B cell (primary cell): ENCODE results near the gene PPFIA4. TPM values are rescaled to one million over a fixed set of nuclear protein-coding genes. Genes with fewer than 3 reads are reported as not detected.

Experiments
- ATAC-seq: fragments of 200-7000 bp; cut with Tn5 transposase; one replicate; pipeline ENCODE4 v1.10.0; 2021; ENCODE audit warnings: low read depth, mild to moderate bottlenecking, moderate number of reproducible peaks, moderate library complexity
- CTCF ChIA-PET: fragments of 350-600 bp; sonication (Branson Sonifier 250); formaldehyde crosslinking; loops from one replicate; lab custom pipeline; 2021; ENCODE audit warnings: antibody characterized with exemption, inconsistent platforms; lab: Charles Lee
- POLR2A ChIA-PET: fragments of 350-600 bp; sonication (Branson Sonifier 250); formaldehyde crosslinking; loops from one replicate; lab custom pipeline; 2021; ENCODE audit warnings: antibody characterized with exemption; lab: Charles Lee
- DNase-seq: peaks from one replicate; pipeline ENCODE4 v3.0.0; 2013
- H2AFZ ChIP-seq: 2 replicates; pipeline ENCODE4 v1.6.1; 2012; ENCODE audit warnings: mild to moderate bottlenecking, low read depth, low read length; ENCODE audit not compliant: insufficient read depth, poor library complexity, severe bottlenecking
- H3K27ac ChIP-seq, 2 donors: 1 replicate in 1 of 2; 2 replicates in 1 of 2; pipeline ENCODE4 v1.5.1; 2012 to 2013; ENCODE audit warnings: low read length in 2 of 2, mild to moderate bottlenecking in 2 of 2, moderate library complexity in 1 of 2
- H3K27me3 ChIP-seq, 4 experiments: fragments of 200-600 bp in 1 of 4; sonication (generic) in 1 of 4; replicated peaks in 1 of 4; 1 replicate in 2 of 4; 2 replicates in 2 of 4; pipeline versions ENCODE4 v1.6.1 to v1.7.0; 2013 to 2016; ENCODE audit warnings: low read length in 3 of 4, mild to moderate bottlenecking in 2 of 4, mixed read lengths in 1 of 4, moderate library complexity in 1 of 4; ENCODE audit not compliant: insufficient read depth in 4 of 4, control insufficient read depth in 3 of 4; ENCODE audit errors: control extremely low read depth in 1 of 4
- H3K36me3 ChIP-seq, 2 experiments: replicated peaks in 1 of 2; 1 replicate in 1 of 2; 2 replicates in 1 of 2; pipeline versions ENCODE4 v1.6.1 to v1.7.1; 2013; ENCODE audit warnings: low read length in 1 of 2; ENCODE audit not compliant: insufficient read depth in 2 of 2, control insufficient read depth in 1 of 2; ENCODE audit errors: control extremely low read depth in 1 of 2, extremely low read depth in 1 of 2
- H3K4me1 ChIP-seq, 2 donors: fragments of 200-600 bp in 1 of 2; sonication (generic) in 1 of 2; 1 replicate in 1 of 2; 2 replicates in 1 of 2; pipeline versions ENCODE4 v1.5.1 to v1.6.1; 2013 to 2017; ENCODE audit warnings: low read length in 2 of 2; ENCODE audit not compliant: control insufficient read depth in 2 of 2, insufficient read depth in 2 of 2
- H3K4me2 ChIP-seq: replicated peaks from 2 replicates; pipeline ENCODE3; 2012; ENCODE audit warnings: mild to moderate bottlenecking, low read depth, low read length; ENCODE audit not compliant: poor library complexity, severe bottlenecking
- H3K4me3 ChIP-seq, 5 experiments: fragments of 200-600 bp in 1 of 5; sonication (generic) in 1 of 5; 1 replicate in 3 of 5; 2 replicates in 2 of 5; pipeline versions ENCODE4 v1.5.1 to v1.7.0; 2011 to 2016; ENCODE audit warnings: low read length in 4 of 5, mild to moderate bottlenecking in 4 of 5, low read depth in 2 of 5, control low read depth in 1 of 5, moderate library complexity in 1 of 5; ENCODE audit not compliant: insufficient read depth in 1 of 5; ENCODE audit errors: control extremely low read depth in 1 of 5, extremely low read depth in 1 of 5
- H3K79me2 ChIP-seq: fragments of 200-600 bp; sonication (generic); one replicate; pipeline ENCODE4 v1.6.0; 2016; ENCODE audit warnings: low read length; ENCODE audit not compliant: control insufficient read depth, insufficient read depth
- H3K9ac ChIP-seq: fragments of 200-600 bp; sonication (generic); 2 replicates; pipeline ENCODE4 v1.6.1; 2017; ENCODE audit warnings: mild to moderate bottlenecking, low read length, moderate library complexity
- H3K9me3 ChIP-seq, 3 donors: one replicate each; pipeline versions ENCODE4 v1.6.1 to v1.7.1; 2013; ENCODE audit warnings: low read length in 2 of 3; ENCODE audit not compliant: control insufficient read depth in 2 of 3, insufficient read depth in 1 of 3; ENCODE audit errors: control extremely low read depth in 1 of 3
- H4K20me1 ChIP-seq: 2 replicates; pipeline ENCODE4 v1.6.0; 2012; ENCODE audit warnings: mild to moderate bottlenecking, low read length; ENCODE audit not compliant: insufficient read depth, control insufficient read depth, poor library complexity, severe bottlenecking
- H3K27ac Mint-ChIP-seq: one replicate; pipeline ENCODE4 v1.8.0; 2021; ENCODE audit warnings: mixed read lengths
- H3K27me3 Mint-ChIP-seq: one replicate; pipeline ENCODE4 v1.8.0; 2021; ENCODE audit warnings: mixed read lengths
- H3K4me1 Mint-ChIP-seq: one replicate; pipeline ENCODE4 v1.8.0; 2021; ENCODE audit warnings: mixed read lengths
- H3K4me3 Mint-ChIP-seq: one replicate; pipeline ENCODE4 v1.8.0; 2021; ENCODE audit warnings: mixed read lengths
- H3K9me3 Mint-ChIP-seq: one replicate; pipeline ENCODE4 v1.8.0; 2022; ENCODE audit warnings: mixed read lengths; ENCODE audit not compliant: insufficient read depth
- CTCF ChIP-seq: fragments of 200-600 bp; IDR thresholded peaks from one replicate; pipeline ENCODE4 v1.8.0; 2022; ENCODE audit warnings: antibody characterized with exemption, mild to moderate bottlenecking
- EZH2 ChIP-seq: IDR thresholded peaks from 2 replicates; pipeline ENCODE4 v1.6.1; 2012; ENCODE audit warnings: borderline replicate concordance, low read depth, mild to moderate bottlenecking, moderate library complexity, low read length; ENCODE audit not compliant: insufficient read depth, poor library complexity, severe bottlenecking
- WGBS: methylation state at CpG from one replicate; pipeline ENCODE4 v1.1.5; 2013; ENCODE audit warnings: missing lambda C conversion rate; ENCODE audit not compliant: insufficient coverage; 5-methylcytosine and 5-hydroxymethylcytosine counted together
- intact Hi-C: fragments of 100-400 bp; cut with micrococcal nuclease; formaldehyde crosslinking; loops from one replicate; pipeline ENCODE4 v1.10.0; 2022
- polyA plus RNA-seq: library from polyadenylated mRNA; depleted of rRNA; stranded (reverse); fragments of >200 nt; gene quantifications from 2 replicates; pipeline ENCODE4 v1.2.3, GENCODE V29; 2012
- total RNA-seq, 2 donors: library from RNA; stranded (reverse); fragments of 120-200 nt in 1 of 2; gene quantifications; 1 replicate in 1 of 2; 2 replicates in 1 of 2; pipeline versions ENCODE4 v1.2.3 to v1.2.4, GENCODE V29; 2013 to 2022

The PPFIA4 gene
- total and polyA plus RNA-seq, 2 donors (not counting 1 experiment from before 2014, with no cell fraction given): 0.09 to 0.62 TPM

GRCh38 chr1:203089651-203090045 is 63.4 kb downstream of the PPFIA4 start:
- Mint-ChIP-seq H3K4me3 (no peak overlapping the region), H3K27ac (no peak overlapping the region), H3K27me3 (peaks cover 35% of the 10 kb centered on the region), H3K9me3 (peaks cover 4% of the 10 kb centered on the region), H3K4me1 (no peaks in the 10 kb centered on the region)
- intact Hi-C loops: no loop called here
- 84% methylated on average over 7 of the region's 7 CpGs for WGBS
- Histone ChIP-seq H3K9me3 (peaks cover 0 to 8% (median 5%) of the 10 kb centered on the region in 3 donors), H3K79me2 (no peaks in the 10 kb centered on the region), H2AFZ (no peak overlapping the region), H3K9ac (no peak overlapping the region), H3K4me1 (no peaks in the 10 kb centered on the region), H3K4me3 (no peak overlapping the region), H4K20me1 (no peaks in the 10 kb centered on the region), H3K36me3 (no peaks in the 10 kb centered on the region), H3K27ac (no peak overlapping the region), H3K27me3 (peaks cover 0 to 3% (median 1%) of the 10 kb centered on the region in 4 experiments), H3K4me2 (no peak overlapping the region)
- ATAC-seq (no peak), DNase-seq (no peak)
- TF ChIP-seq EZH2 (no peak), CTCF (no peak)
- ChIA-PET POLR2A (no interaction called here), CTCF (no interaction called here)

GRCh38 chr1:203090421-203091198 is 64.3 kb downstream of the PPFIA4 start:
- CTCF ChIA-PET: interaction anchor here (0.7 kb wide), 1 partner anchor 1661 kb away, joined by 5 read pairs; no protein-coding TSS in a partner anchor
- intact Hi-C loops: no loop called here
- H4K20me1 ChIP-seq: no peaks in the 10 kb centered on the region
- peaks cover 35% of the 10 kb centered on the region for H3K27me3 Mint-ChIP-seq
- ATAC-seq: no peak
- POLR2A ChIA-PET: no interaction called here
- H3K79me2 ChIP-seq: no peaks in the 10 kb centered on the region
- DNase-seq: no peak
- no peak overlapping the region for H3K27ac Mint-ChIP-seq
- H3K27ac ChIP-seq: no peak overlapping the region
- no peaks in the 10 kb centered on the region for H3K36me3 ChIP-seq
- H3K9ac ChIP-seq: no peak overlapping the region
- H3K4me1 ChIP-seq: no peaks in the 10 kb centered on the region
- H2AFZ ChIP-seq: no peak overlapping the region
- H3K9me3 ChIP-seq: peaks cover 6 to 13% (median 8%) of the 10 kb centered on the region in 3 donors
- peaks cover 13% of the 10 kb centered on the region for H3K9me3 Mint-ChIP-seq
- no peak overlapping the region for H3K4me3 ChIP-seq
- H3K4me1 Mint-ChIP-seq: no peaks in the 10 kb centered on the region
- peaks cover 0 to 3% (median 1%) of the 10 kb centered on the region in 4 experiments for H3K27me3 ChIP-seq
- H3K4me2 ChIP-seq: no peak overlapping the region
- WGBS: 77% methylated on average over 6 of the region's 6 CpGs
- no peak for TF ChIP-seq EZH2
- TF ChIP-seq CTCF: no peak
- H3K4me3 Mint-ChIP-seq: no peak overlapping the region
